HG03045 (cell line): ENCODE measurements around the gene RFX8.

Experiments
- ATAC-seq: cut with Tn5 transposase; IDR thresholded peaks from one replicate; pipeline ENCODE4 v1.9.1; 2021; ENCODE audit warnings: mild to moderate bottlenecking, moderate library complexity; ENCODE audit not compliant: unreplicated experiment

RFX8 gene

GRCh38 chr2:101383016-101383541, 91.8 kb downstream of the RFX8 start:
- ATAC-seq: no peak

- ATAC-seq: no peak
These were observed 92.5 kb downstream of the RFX8 start for GRCh38 chr2:101382442-101382841.

GRCh38 chr2:101380376-101380775, 94.5 kb downstream of the RFX8 start:
- no peak for ATAC-seq

- no peak for ATAC-seq
These were observed 95.8 kb downstream of the RFX8 start for GRCh38 chr2:101379091-101379490.

GRCh38 chr2:101375653-101376052, 99.3 kb downstream of the RFX8 start:
- no peak for ATAC-seq

- no peak for ATAC-seq
These were observed 99.9 kb downstream of the RFX8 start for GRCh38 chr2:101374821-101375561.

GRCh38 chr2:101372792-101373191, 102.1 kb downstream of the RFX8 start:
- no peak for ATAC-seq

GRCh38 chr2:101371636-101372035, 103.3 kb downstream of the RFX8 start:
- ATAC-seq: no peak

- ATAC-seq: no peak
These were observed 105.8 kb downstream of the RFX8 start for GRCh38 chr2:101369100-101369499.

- no peak for ATAC-seq
These were observed 106.5 kb downstream of the RFX8 start for GRCh38 chr2:101368376-101368775.

- no peak for ATAC-seq
These were observed 107.4 kb downstream of the RFX8 start for GRCh38 chr2:101367508-101367907.

- no peak for ATAC-seq
These were observed 110.0 kb downstream of the RFX8 start for GRCh38 chr2:101364878-101365277.

GRCh38 chr2:101362777-101363176, 112.1 kb downstream of the RFX8 start:
- ATAC-seq: no peak

- no peak for ATAC-seq
These were observed 112.6 kb downstream of the RFX8 start for GRCh38 chr2:101362316-101362715.

GRCh38 chr2:101361522-101361921, 113.4 kb downstream of the RFX8 start:
- no peak for ATAC-seq

- ATAC-seq: no peak
These were observed 113.8 kb downstream of the RFX8 start for GRCh38 chr2:101361121-101361520.

- no peak for ATAC-seq
These were observed 114.7 kb downstream of the RFX8 start for GRCh38 chr2:101360232-101360631.

GRCh38 chr2:101359410-101359954, 115.4 kb downstream of the RFX8 start:
- ATAC-seq: no peak

- ATAC-seq: no peak
These were observed 117.5 kb downstream of the RFX8 start for GRCh38 chr2:101357376-101357775.

- no peak for ATAC-seq
These were observed 118.4 kb downstream of the RFX8 start for GRCh38 chr2:101356521-101356920.

GRCh38 chr2:101356055-101356454, 118.9 kb downstream of the RFX8 start:
- no peak for ATAC-seq

GRCh38 chr2:101355401-101356054, 119.4 kb downstream of the RFX8 start:
- ATAC-seq: no peak
